ENCODE results near the gene NFATC1.

DNA sequence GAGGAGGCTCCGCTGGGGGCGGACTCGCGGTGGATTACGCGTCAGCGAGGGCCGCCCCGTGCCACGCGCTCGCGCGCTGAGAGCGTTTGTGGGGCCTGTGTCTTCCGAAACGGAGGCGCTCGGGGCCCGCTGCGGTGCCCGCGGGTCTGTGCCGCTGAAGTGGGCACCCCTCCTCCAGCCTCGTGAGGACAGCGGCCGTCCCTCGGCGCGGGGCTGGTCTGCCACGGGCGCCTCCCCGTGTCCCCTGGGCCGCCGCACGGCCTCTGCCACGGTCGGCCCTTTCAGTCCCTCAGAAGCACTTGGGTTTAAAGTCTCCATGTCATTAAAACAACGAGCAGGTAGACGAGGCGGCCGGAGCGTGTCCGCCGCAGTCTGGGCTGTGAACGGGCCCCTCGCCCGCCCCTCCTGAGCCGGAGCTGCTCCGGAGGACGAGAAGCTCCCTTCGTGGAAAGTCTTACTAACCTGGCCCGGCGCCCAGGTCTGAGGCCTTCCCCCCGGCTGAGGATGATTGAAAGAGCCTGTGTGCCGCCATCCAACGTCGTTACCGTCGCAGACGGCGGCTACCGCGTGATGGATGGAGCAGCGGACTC, 97.6 kb downstream of the NFATC1 start:
- TF ChIP-seq TOX (CRISPR knock-in tag; IDR thresholded peaks at IDR 0.05; ENCODE audit: borderline replicate concordance): no peak
- TF ChIP-seq RARB (CRISPR knock-in tag; IDR thresholded peaks at IDR 0.05): no peak
- TF ChIP-seq BACH2 (CRISPR knock-in tag; IDR thresholded peaks at IDR 0.05; ENCODE audit: borderline replicate concordance): no peak
- TF ChIP-seq, protein P1, sequence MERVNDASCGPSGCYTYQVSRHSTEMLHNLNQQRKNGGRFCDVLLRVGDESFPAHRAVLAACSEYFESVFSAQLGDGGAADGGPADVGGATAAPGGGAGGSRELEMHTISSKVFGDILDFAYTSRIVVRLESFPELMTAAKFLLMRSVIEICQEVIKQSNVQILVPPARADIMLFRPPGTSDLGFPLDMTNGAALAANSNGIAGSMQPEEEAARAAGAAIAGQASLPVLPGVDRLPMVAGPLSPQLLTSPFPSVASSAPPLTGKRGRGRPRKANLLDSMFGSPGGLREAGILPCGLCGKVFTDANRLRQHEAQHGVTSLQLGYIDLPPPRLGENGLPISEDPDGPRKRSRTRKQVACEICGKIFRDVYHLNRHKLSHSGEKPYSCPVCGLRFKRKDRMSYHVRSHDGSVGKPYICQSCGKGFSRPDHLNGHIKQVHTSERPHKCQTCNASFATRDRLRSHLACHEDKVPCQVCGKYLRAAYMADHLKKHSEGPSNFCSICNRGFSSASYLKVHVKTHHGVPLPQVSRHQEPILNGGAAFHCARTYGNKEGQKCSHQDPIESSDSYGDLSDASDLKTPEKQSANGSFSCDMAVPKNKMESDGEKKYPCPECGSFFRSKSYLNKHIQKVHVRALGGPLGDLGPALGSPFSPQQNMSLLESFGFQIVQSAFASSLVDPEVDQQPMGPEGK (CRISPR knock-in tag; IDR thresholded peaks at IDR 0.05; ENCODE audit: borderline replicate concordance): no peak
- TF ChIP-seq ZNF565 (CRISPR knock-in tag; conservative IDR thresholded peaks at IDR 0.05; ENCODE audit: low read depth): no peak
- TF ChIP-seq PPARA (CRISPR knock-in tag; IDR thresholded peaks at IDR 0.05; ENCODE audit: borderline replicate concordance): no peak
- TF ChIP-seq ZNF70 (CRISPR knock-in tag; IDR thresholded peaks at IDR 0.05): no peak
- no peak for TF ChIP-seq ZC3H10 (CRISPR knock-in tag; IDR thresholded peaks at IDR 0.05)
- TF ChIP-seq ZFP30 (CRISPR knock-in tag; IDR thresholded peaks at IDR 0.05): no peak
- no peak for TF ChIP-seq GLIS3 (CRISPR knock-in tag; IDR thresholded peaks at IDR 0.05)
- no peak for TF ChIP-seq CSDC2 (CRISPR knock-in tag; IDR thresholded peaks at IDR 0.05)
